Liver (tissue), 9 donors: ENCODE results near the gene FNIP1. TPM values are rescaled to one million over a fixed set of nuclear protein-coding genes. Genes with fewer than 3 reads are reported as not detected.

Experiments used
- DNase-seq: peaks from one replicate; pipeline ENCODE4 v3.0.0-alpha.2; 2017; ENCODE audit warnings: low spot score
- H3K27ac ChIP-seq, 2 donors: one replicate each; pipeline ENCODE4 v1.7.0; 2013; ENCODE audit warnings: inconsistent platforms in 2 of 2, low read length in 2 of 2, control low read depth in 1 of 2, low read depth in 1 of 2, mild to moderate bottlenecking in 1 of 2
- H3K27me3 ChIP-seq, 4 donors: one replicate each; pipeline versions ENCODE4 v1.6.1 to v1.7.0; 2013; ENCODE audit warnings: low read length in 3 of 4, inconsistent platforms in 1 of 4, mild to moderate bottlenecking in 1 of 4, moderate library complexity in 1 of 4; ENCODE audit not compliant: control insufficient read depth in 4 of 4, insufficient read depth in 4 of 4
- H3K36me3 ChIP-seq, 4 donors: one replicate each; pipeline versions ENCODE4 v1.6.1 to v1.7.0; 2013; ENCODE audit warnings: low read length in 3 of 4, mild to moderate bottlenecking in 3 of 4, low read depth in 1 of 4, moderate library complexity in 1 of 4; ENCODE audit not compliant: control insufficient read depth in 4 of 4, insufficient read depth in 3 of 4
- H3K4me1 ChIP-seq, 4 donors: one replicate each; pipeline versions ENCODE4 v1.6.1 to v1.7.0; 2013; ENCODE audit warnings: low read length in 3 of 4, mild to moderate bottlenecking in 3 of 4, moderate library complexity in 1 of 4; ENCODE audit not compliant: control insufficient read depth in 4 of 4, insufficient read depth in 4 of 4
- H3K4me3 ChIP-seq, 3 donors: one replicate each; pipeline versions ENCODE4 v1.6.1 to v1.7.0; 2013; ENCODE audit warnings: low read length in 3 of 3, control low read depth in 1 of 3, low read depth in 1 of 3, mild to moderate bottlenecking in 1 of 3
- H3K9ac ChIP-seq, 2 donors: one replicate each; pipeline ENCODE4 v1.7.0; 2013; ENCODE audit warnings: low read length in 2 of 2, mild to moderate bottlenecking in 2 of 2, moderate library complexity in 2 of 2, control low read depth in 1 of 2, low read depth in 1 of 2
- H3K9me3 ChIP-seq, 4 donors: one replicate each; pipeline versions ENCODE4 v1.6.1 to v1.7.0; 2013; ENCODE audit warnings: low read length in 3 of 4; ENCODE audit not compliant: control insufficient read depth in 4 of 4
- CTCF ChIP-seq: fragments of 150-350 bp; IDR thresholded peaks from 2 replicates; pipeline ENCODE4 v1.5.1; 2017; ENCODE audit warnings: improper control_type of control experiment, low read depth, low read length; ENCODE audit not compliant: missing input control
- EGR1 ChIP-seq, 2 donors: IDR thresholded peaks; 2 replicates each; pipeline ENCODE4 v1.6.1; 2016 to 2018; ENCODE audit warnings: antibody characterized with exemption in 2 of 2, low read depth in 2 of 2
- FOXA1 ChIP-seq: IDR thresholded peaks from 2 replicates; pipeline ENCODE4 v1.6.1; 2016; ENCODE audit warnings: antibody characterized with exemption
- FOXA2 ChIP-seq: IDR thresholded peaks from 2 replicates; pipeline ENCODE4 v1.6.1; 2016; ENCODE audit warnings: antibody characterized with exemption
- GABPA ChIP-seq, 2 donors: IDR thresholded peaks in 1 of 2; conservative IDR thresholded peaks in 1 of 2; 2 replicates each; pipeline ENCODE4 v1.6.1; 2016; ENCODE audit warnings: antibody characterized with exemption in 2 of 2, mild to moderate bottlenecking in 1 of 2, moderate library complexity in 1 of 2
- HNF4A ChIP-seq, 2 donors: conservative IDR thresholded peaks; 2 replicates each; pipeline ENCODE4 v1.6.1; 2016; ENCODE audit warnings: antibody characterized with exemption in 2 of 2, mild to moderate bottlenecking in 2 of 2
- HNF4G ChIP-seq: IDR thresholded peaks from 2 replicates; pipeline ENCODE4 v1.6.1; 2016; ENCODE audit warnings: antibody characterized with exemption
- JUND ChIP-seq, 2 donors: IDR thresholded peaks; 2 replicates each; pipeline ENCODE4 v1.6.1; 2016; ENCODE audit warnings: antibody characterized with exemption in 2 of 2
- MAX ChIP-seq: IDR thresholded peaks from 2 replicates; pipeline ENCODE4 v1.6.1; 2016; ENCODE audit warnings: antibody characterized with exemption
- NR2F2 ChIP-seq: IDR thresholded peaks from 2 replicates; pipeline ENCODE4 v1.6.1; 2016; ENCODE audit warnings: antibody characterized with exemption
- RAD21 ChIP-seq, 2 donors: IDR thresholded peaks; 2 replicates each; pipeline ENCODE4 v1.6.1; 2016; ENCODE audit warnings: antibody characterized with exemption in 2 of 2, mild to moderate bottlenecking in 2 of 2
- REST ChIP-seq: IDR thresholded peaks from 2 replicates; pipeline ENCODE4 v1.6.1; 2016; ENCODE audit warnings: antibody characterized with exemption, mild to moderate bottlenecking
- RXRA ChIP-seq, 2 donors: IDR thresholded peaks; 2 replicates each; pipeline ENCODE4 v1.6.1; 2017 to 2018; ENCODE audit warnings: antibody characterized with exemption in 2 of 2, mild to moderate bottlenecking in 1 of 2
- SP1 ChIP-seq: IDR thresholded peaks from 2 replicates; pipeline ENCODE4 v1.6.1; 2018; ENCODE audit warnings: antibody characterized with exemption, mild to moderate bottlenecking
- TAF1 ChIP-seq: conservative IDR thresholded peaks from 2 replicates; pipeline ENCODE4 v1.6.1; 2016; ENCODE audit warnings: antibody characterized with exemption, mild to moderate bottlenecking
- YY1 ChIP-seq: IDR thresholded peaks from 2 replicates; pipeline ENCODE4 v1.6.1; 2016; ENCODE audit warnings: antibody characterized with exemption, mild to moderate bottlenecking
- ZBTB33 ChIP-seq: IDR thresholded peaks from 2 replicates; pipeline ENCODE4 v1.6.1; 2016; ENCODE audit warnings: antibody characterized with exemption
- WGBS: extraction: QIAGEN DNeasy Blood & Tissue Kit; methylation state at CpG from one replicate; pipeline ENCODE4 v1.1.7; 2013; 5-methylcytosine and 5-hydroxymethylcytosine counted together
- polyA plus RNA-seq, 2 donors: library from polyadenylated mRNA; stranded (reverse) in 1 of 2; unstranded in 1 of 2; fragments of 200-250 nt in 1 of 2; fragments of >200 nt in 1 of 2; fragmentation: Nextera tagmentation in 1 of 2; extraction: Ambion mirVana in 1 of 2; gene quantifications; one replicate each; pipeline versions ENCODE4 v1.2.1 to v1.2.3, GENCODE V29; 2013 to 2015
- total RNA-seq, 2 donors: library from RNA; depleted of rRNA; stranded (reverse); fragments of >200 nt; gene quantifications; one replicate each; pipeline ENCODE4 v1.2.3, GENCODE V29; 2014
- TF ChIP-seq, protein P1 (sequence below): IDR thresholded peaks from 2 replicates; pipeline ENCODE4 v1.6.1; 2016; ENCODE audit warnings: antibody characterized with exemption
- donor health status: healthy.
- donor health status: healthy.
- donor health status: healthy.
- donor health status: healthy.
- donor health status: healthy.

FNIP1 gene
- total and polyA plus RNA-seq, 4 donors, result 3.7 to 34.0 (median 13.8) TPM

DNA sequence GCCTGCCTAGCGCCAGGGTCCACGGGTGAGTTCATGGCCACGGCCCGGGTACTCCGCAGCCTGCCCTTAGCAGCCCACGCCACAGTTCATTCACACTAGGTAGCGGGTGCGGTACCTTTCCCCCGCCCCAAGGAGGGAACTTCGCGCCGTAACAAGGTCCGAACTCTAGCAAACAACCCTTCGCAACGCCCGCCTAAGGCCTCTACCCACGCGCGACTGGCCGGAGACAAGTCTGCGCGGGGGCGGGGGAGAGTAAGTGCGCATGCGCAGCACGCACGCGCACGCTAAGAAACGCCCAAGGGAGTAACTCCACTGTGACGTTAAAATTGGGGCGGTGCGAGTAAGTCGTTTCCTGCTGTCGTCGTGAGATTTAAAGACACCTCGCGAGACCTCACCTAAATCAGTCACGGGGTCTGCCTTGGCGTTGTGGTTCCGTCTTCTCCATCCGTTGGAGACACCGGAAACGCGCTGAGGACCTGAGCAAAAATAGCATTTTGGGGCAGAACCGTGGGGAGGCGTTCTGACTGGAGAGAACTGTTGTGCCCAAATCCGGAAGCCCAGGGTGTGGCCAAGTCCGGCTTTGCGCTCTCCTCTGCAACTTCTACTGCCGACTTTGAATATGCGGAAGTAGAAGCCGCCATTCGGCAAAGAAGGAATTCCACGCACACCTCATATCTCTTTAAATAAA, 161.7 kb downstream of the FNIP1 start, which contains the start of gene RAPGEF6:
RAPGEF6 (minus strand) TSS at position 234 of the 688 bp plus-strand sequence; CDS start at position 35, 199 bp downstream.
- Histone ChIP-seq H3K4me3 (peak within 1 kb of the TSS; percentile 70 to 97 (median 87)), H3K27me3 (no peaks in the 10 kb centered on the region), H3K27ac (peak within 1 kb of the TSS; percentile 86 to 97), H3K4me1 (peaks cover 3 to 26% (median 7%) of the 10 kb centered on the region in 4 donors), H3K9me3 (no peaks in the 10 kb centered on the region), H3K36me3 (no peaks in the 10 kb centered on the region), H3K9ac (peak within 1 kb of the TSS; percentile 93 to 95)
- peak; percentile 95 for DNase-seq
- TF ChIP-seq SP1 (peak; percentile 77), CTCF (peak; percentile 48), RAD21 (IDR thresholded peaks at IDR 0.05) (peak; percentile 36 to 54), EGR1 (IDR thresholded peaks at IDR 0.05; ENCODE audit: low read depth in 2 of 2) (peak; percentile 98 to 100), JUND (IDR thresholded peaks at IDR 0.05) (peak; percentile 50), HNF4A (conservative IDR thresholded peaks at IDR 0.05) (peak; percentile 77 to 79), NR2F2 (no peak), GABPA (IDR thresholded peaks at IDR 0.05 in 1 of 2, conservative IDR thresholded peaks at IDR 0.05 in 1 of 2) (peak; percentile 80 to 95), REST (peak; percentile 74), MAX (peak; percentile 94), HNF4G (peak; percentile 46), YY1 (peak; percentile 98), RXRA (IDR thresholded peaks at IDR 0.05) (peak; percentile 72 to 77), FOXA1 (peak; percentile 54), ZBTB33 (peak; percentile 100), FOXA2 (peak; percentile 12), TAF1 (peak; percentile 71)
- TF ChIP-seq, protein P1, sequence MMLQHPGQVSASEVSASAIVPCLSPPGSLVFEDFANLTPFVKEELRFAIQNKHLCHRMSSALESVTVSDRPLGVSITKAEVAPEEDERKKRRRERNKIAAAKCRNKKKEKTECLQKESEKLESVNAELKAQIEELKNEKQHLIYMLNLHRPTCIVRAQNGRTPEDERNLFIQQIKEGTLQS, result peak; percentile 65
- WGBS, result under 1% methylated on average over 55 of the region's 55 CpGs
